DND-41 (cell line): ENCODE results near the gene CMSS1.

Experiments
- ATAC-seq: fragments of 200-7000 bp; cut with Tn5 transposase; 3 replicates; pipeline ENCODE4 v1.9.1; 2021; ENCODE audit warnings: low read depth; ENCODE audit not compliant: insufficient read depth
- DNase-seq: peaks from one replicate; pipeline ENCODE4 v3.0.0-alpha.2; 2020
- H2AFZ ChIP-seq: 2 replicates; pipeline ENCODE4 v1.6.0; 2012; ENCODE audit warnings: low read depth, low read length
- H3K27ac ChIP-seq: 2 replicates; pipeline ENCODE4 v1.5.1; 2012; ENCODE audit warnings: low read length, inconsistent platforms
- H3K27me3 ChIP-seq: fragments of 200-600 bp; sonication (generic); 2 replicates; pipeline ENCODE4 v1.6.0; 2012; ENCODE audit warnings: low read length, mild to moderate bottlenecking, inconsistent platforms; ENCODE audit not compliant: insufficient read depth, poor library complexity
- H3K36me3 ChIP-seq: 2 replicates; pipeline ENCODE4 v1.5.1; 2012; ENCODE audit warnings: low read length, inconsistent platforms; ENCODE audit not compliant: insufficient read depth
- H3K4me1 ChIP-seq: 2 replicates; pipeline ENCODE4 v1.5.1; 2012; ENCODE audit warnings: mild to moderate bottlenecking, low read length; ENCODE audit not compliant: insufficient read depth
- H3K4me2 ChIP-seq: 2 replicates; pipeline ENCODE4 v1.6.0; 2012; ENCODE audit warnings: mild to moderate bottlenecking, moderate library complexity, low read length, inconsistent platforms; ENCODE audit not compliant: insufficient read depth
- H3K4me3 ChIP-seq, 2 experiments: fragments of 200-600 bp in 1 of 2; shearing (Covaris generic) in 1 of 2; 2 replicates each; pipeline ENCODE4 v1.5.1; 2012 to 2016; ENCODE audit warnings: inconsistent platforms in 2 of 2, low read length in 2 of 2, mild to moderate bottlenecking in 2 of 2, low read depth in 1 of 2, moderate library complexity in 1 of 2
- H3K79me2 ChIP-seq: 2 replicates; pipeline ENCODE4 v1.6.0; 2012; ENCODE audit warnings: low read length, inconsistent platforms; ENCODE audit not compliant: insufficient read depth
- H3K9ac ChIP-seq: 2 replicates; pipeline ENCODE4 v1.6.0; 2012; ENCODE audit warnings: low read depth, mild to moderate bottlenecking, inconsistent platforms, low read length, moderate library complexity
- H3K9me3 ChIP-seq: 2 replicates; pipeline ENCODE4 v1.5.1; 2012; ENCODE audit warnings: low read length, moderate library complexity, mild to moderate bottlenecking, inconsistent platforms; ENCODE audit not compliant: insufficient read depth, severe bottlenecking
- H4K20me1 ChIP-seq: 2 replicates; pipeline ENCODE4 v1.6.0; 2012; ENCODE audit warnings: low read length; ENCODE audit not compliant: insufficient read depth
- EZH2 ChIP-seq: IDR thresholded peaks from 3 replicates; pipeline ENCODE4 v1.6.1; 2012; ENCODE audit warnings: borderline replicate concordance, low read depth, mild to moderate bottlenecking, moderate library complexity, low read length, inconsistent platforms; ENCODE audit not compliant: severe bottlenecking
- TF ChIP-seq, protein P1 (sequence below): IDR thresholded peaks from 2 replicates; pipeline ENCODE4 v1.5.1; 2012; ENCODE audit warnings: borderline replicate concordance, low read length, moderate library complexity, mild to moderate bottlenecking; ENCODE audit not compliant: poor library complexity, severe bottlenecking; ENCODE audit errors: extremely low read depth

CMSS1 gene

DNA sequence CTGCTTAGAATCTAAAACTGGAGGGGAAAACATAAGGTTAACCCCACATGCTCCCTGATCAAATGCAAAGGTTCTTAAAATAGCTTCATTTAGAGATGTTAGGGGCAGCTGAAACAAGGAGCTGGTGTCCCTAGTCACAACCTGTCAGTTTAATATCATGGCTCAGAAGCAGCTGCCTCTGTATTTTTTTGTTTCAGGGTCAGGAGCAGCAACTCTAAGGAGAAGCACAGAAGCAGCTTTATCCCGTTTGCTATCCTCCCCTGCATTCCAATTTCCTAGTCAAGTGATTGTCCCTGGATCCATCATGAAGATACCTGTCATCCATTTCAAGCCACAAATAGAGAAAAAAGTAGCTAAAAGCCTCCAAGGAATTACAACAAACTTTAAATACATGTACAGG, 292.5 kb downstream of the CMSS1 start:
- Histone ChIP-seq H3K27me3 (no peaks in the 10 kb centered on the region), H2AFZ (no peak overlapping the region), H3K4me2 (no peak overlapping the region), H3K4me1 (peaks cover 12% of the 10 kb centered on the region), H3K36me3 (no peaks in the 10 kb centered on the region), H3K4me3 (no peak overlapping the region), H3K9me3 (no peaks in the 10 kb centered on the region), H3K79me2 (no peaks in the 10 kb centered on the region), H3K27ac (no peak overlapping the region), H4K20me1 (no peaks in the 10 kb centered on the region), H3K9ac (no peak overlapping the region)
- DNase-seq (no peak), ATAC-seq (no peak)
- TF ChIP-seq, protein P1, sequence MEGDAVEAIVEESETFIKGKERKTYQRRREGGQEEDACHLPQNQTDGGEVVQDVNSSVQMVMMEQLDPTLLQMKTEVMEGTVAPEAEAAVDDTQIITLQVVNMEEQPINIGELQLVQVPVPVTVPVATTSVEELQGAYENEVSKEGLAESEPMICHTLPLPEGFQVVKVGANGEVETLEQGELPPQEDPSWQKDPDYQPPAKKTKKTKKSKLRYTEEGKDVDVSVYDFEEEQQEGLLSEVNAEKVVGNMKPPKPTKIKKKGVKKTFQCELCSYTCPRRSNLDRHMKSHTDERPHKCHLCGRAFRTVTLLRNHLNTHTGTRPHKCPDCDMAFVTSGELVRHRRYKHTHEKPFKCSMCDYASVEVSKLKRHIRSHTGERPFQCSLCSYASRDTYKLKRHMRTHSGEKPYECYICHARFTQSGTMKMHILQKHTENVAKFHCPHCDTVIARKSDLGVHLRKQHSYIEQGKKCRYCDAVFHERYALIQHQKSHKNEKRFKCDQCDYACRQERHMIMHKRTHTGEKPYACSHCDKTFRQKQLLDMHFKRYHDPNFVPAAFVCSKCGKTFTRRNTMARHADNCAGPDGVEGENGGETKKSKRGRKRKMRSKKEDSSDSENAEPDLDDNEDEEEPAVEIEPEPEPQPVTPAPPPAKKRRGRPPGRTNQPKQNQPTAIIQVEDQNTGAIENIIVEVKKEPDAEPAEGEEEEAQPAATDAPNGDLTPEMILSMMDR: no peak
- no peak for TF ChIP-seq EZH2

DNA sequence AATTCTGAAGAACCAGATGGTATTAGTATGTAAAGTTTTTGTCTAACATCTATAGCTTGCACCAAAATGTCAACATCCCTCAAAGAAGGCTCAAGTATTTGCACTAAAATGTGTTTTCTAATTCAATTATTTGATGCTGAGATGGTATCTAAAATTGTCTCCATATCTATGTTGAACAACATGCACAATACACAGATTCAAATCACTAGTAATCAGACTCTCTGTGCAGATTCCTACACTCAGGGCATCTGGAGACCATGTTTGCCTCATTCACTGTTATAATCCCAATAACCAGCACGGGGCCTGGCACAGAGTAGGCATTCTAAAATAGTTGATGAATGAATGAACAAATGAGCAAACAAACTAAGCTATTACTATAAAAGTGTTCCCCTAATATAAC, 294.1 kb downstream of the CMSS1 start:
- H2AFZ ChIP-seq: no peak overlapping the region
- H3K4me2 ChIP-seq: no peak overlapping the region

DNA sequence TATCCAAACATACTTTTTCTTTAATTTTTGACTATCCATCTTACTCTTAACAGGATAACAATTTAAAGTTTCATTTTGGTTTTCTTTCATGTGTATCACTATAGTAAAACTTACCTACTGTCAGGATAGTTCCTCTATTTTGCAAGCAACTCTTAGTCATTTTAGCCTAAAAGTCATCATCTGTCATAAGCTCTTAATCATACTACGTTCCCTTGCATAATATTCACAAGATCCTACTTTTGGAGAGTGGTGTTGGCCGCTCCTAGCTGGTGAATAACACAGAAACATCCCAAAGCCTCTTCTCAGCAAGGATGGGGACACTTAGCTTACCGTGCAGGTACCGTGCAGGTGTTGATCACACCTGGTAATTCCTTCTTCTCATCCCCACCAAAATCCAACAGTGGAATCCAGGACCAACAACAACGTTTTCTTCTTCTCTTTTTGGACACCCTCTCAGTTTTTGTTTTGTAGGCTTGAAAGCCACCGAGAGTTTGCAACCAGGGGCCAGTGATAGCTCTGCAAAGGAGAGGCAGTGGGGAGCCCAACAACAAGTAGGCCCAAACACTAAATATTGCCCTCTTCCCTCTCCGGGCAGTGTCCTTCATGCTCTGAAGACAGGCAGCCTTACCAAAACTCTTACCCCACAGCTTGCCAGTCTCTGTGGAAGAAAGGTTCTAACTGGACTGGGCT, 296.2 kb downstream of the CMSS1 start:
- Histone ChIP-seq H3K79me2 (no peaks in the 10 kb centered on the region), H3K36me3 (no peaks in the 10 kb centered on the region), H2AFZ (no peak overlapping the region), H3K4me3 (no peak overlapping the region), H3K4me2 (no peak overlapping the region), H3K4me1 (no peaks in the 10 kb centered on the region), H4K20me1 (no peaks in the 10 kb centered on the region), H3K27ac (no peak overlapping the region), H3K27me3 (no peaks in the 10 kb centered on the region), H3K9ac (no peak overlapping the region), H3K9me3 (no peaks in the 10 kb centered on the region)
- no peak for DNase-seq
- TF ChIP-seq, protein P1: no peak
- TF ChIP-seq EZH2: no peak
- ATAC-seq: no peak

More for the DNA sequence above, 294.1 kb downstream of the CMSS1 start:
- no peak for DNase-seq
- H3K27me3 ChIP-seq: no peaks in the 10 kb centered on the region
- H3K9me3 ChIP-seq: no peaks in the 10 kb centered on the region
- ATAC-seq: no peak
- H4K20me1 ChIP-seq: no peaks in the 10 kb centered on the region
- H3K36me3 ChIP-seq: no peaks in the 10 kb centered on the region
- no peak overlapping the region for H3K9ac ChIP-seq
- no peak overlapping the region for H3K4me3 ChIP-seq
- no peaks in the 10 kb centered on the region for H3K79me2 ChIP-seq
- H3K4me1 ChIP-seq: no peaks in the 10 kb centered on the region
- H3K27ac ChIP-seq: no peak overlapping the region
- TF ChIP-seq, protein P1: no peak
- TF ChIP-seq EZH2: no peak
